GM18858 (cell line): ENCODE measurements around the gene CARMIL1.
A peak's percentile ranks its signal among the peaks of the same experiment; 100 is the strongest.

ENCODE experiments used
- ATAC-seq: cut with Tn5 transposase; IDR thresholded peaks from one replicate; pipeline ENCODE4 v1.9.1; 2021; ENCODE audit not compliant: unreplicated experiment

The CARMIL1 gene

GRCh38 chr6:25464225-25464624 is 185.1 kb downstream of the CARMIL1 start:
- ATAC-seq: no peak

DNA sequence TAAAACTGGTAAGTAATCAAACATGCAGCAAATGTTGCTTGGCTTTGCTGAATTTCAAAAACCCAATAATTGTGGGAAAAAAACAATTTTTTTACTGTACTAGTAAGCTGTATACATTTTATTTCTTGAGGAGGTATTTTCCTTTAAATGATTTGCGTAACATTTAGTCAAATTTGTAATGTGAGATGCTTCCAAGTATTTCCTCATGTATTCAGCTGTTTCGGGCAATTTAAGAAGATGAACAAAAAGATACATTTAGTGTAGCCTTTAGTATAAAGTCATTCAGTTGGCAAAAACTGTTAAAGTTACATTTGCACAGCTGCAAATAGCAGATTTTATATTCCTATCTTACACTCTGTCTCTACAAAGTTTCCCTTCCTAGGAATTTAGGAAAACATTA is 186.8 kb downstream of the CARMIL1 start:
- no peak for ATAC-seq

DNA sequence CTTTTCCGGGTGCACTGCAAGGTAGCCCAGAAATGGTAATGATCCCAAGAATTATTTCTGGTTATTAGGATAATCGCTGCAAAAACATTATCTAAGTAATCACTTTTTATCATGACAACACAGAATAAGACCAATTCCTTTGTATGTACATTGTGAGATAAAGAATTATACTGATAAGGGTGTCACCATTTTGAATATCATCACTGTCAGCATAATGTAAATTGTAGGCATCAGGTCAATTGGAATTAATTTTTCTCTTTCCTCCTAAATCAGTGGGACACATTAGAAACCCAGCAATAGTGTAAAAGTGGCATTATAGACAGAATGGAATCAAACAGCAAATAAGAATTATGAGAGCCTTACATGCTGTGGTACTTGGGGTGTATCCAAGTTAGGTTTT is 189.7 kb downstream of the CARMIL1 start:
- ATAC-seq: no peak

GRCh38 chr6:25469797-25470388 is 190.7 kb downstream of the CARMIL1 start:
- ATAC-seq: no peak

GRCh38 chr6:25472306-25472705 is 193.1 kb downstream of the CARMIL1 start:
- no peak for ATAC-seq

DNA sequence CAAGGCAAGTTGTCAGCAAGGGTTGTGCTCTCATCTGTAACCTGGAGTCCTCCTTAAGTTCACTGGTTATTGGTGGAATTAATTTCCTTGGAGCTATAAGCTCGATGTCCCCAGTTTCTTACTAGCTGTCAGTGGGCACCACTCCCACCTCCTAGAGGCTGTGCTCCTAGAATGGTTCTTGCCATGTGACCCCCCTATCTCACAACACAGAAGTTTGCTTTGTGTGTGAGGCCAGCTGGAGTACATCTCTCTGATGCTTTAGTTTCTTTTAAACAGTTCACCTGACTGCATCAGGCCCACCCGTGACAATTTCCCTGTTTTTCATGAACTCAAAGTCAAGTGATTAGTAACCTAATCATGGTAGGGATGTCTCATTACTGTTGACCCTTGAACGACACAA is 193.7 kb downstream of the CARMIL1 start:
- no peak for ATAC-seq

DNA sequence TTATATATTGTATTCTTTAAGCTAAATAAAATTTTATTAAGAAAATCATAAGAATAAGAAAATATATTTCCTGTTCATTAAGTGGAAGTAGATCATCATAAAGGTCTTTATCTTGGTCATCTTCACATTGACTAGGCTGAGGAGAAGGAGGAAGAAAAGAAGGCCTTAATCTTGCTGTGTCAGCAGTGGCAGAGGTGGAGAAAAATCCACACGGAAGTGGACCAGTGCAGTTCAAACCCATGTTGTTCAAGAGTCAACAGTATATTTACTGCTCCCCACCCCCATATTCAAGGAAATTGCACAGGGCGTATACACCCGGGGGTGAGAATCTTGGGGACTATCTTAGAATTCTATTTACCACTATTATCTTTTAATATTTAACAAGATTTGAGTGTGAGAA is 194.3 kb downstream of the CARMIL1 start:
- ATAC-seq: no peak

GRCh38 chr6:25476126-25476525 is 197.0 kb downstream of the CARMIL1 start:
- ATAC-seq: no peak

GRCh38 chr6:25477006-25477590 is 197.9 kb downstream of the CARMIL1 start:
- ATAC-seq: no peak

DNA sequence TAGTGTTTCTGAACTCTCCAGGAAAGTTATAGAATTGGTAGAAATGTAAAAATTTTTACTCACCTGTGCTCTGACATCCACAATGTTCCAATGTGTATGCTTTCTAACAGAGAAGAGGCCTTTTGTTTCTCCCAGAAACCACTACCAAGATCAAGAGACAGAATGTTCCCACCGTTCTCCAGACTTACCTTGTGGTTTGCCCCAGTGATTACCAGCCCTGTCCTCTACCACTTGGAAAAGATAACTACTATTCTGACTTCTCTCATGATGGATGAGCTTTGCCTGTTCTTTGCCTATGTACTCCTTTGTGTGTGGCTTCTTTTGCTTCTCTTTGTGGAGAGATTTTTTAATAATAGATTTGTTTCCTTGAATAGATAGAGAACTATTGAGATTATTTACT is 199.8 kb downstream of the CARMIL1 start:
- no peak for ATAC-seq

DNA sequence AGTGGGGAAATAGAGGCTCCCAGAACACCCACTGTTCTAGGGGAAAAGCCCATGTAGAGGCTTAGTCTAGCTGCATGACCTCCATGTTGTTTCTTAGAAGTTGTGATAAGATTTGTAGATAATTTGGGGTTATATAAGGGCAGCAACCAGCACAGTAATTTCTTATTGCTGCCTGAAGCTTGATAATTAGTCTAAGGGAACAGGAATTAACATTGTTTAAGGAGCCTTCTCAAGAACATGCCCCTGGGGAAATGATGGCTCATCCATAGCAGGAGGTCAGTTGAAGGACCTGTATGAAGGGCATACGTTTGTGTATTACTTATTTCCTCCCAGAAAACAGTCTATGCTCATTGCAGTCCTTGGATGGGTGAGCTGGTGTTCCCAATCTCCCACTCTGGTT is 202.1 kb downstream of the CARMIL1 start:
- ATAC-seq: no peak

DNA sequence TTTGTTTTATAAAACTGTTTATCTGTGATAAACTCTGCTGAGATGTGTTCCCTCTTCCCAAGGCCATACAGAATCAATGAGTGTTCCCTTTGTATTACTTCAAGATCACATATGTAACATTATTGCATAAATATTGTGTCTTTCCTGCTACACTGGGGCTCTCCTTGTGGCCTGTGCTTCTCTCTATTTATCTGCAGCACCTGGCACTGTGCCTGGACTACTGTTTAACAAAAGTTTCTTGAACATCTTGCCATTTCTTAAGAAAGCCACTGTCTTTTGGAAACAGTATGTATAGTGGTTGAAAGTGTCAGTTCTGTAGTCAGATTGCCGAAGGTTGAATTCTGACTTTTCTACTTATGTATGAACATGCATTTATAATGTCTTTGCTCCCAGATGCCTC is 203.8 kb downstream of the CARMIL1 start:
- ATAC-seq: no peak

DNA sequence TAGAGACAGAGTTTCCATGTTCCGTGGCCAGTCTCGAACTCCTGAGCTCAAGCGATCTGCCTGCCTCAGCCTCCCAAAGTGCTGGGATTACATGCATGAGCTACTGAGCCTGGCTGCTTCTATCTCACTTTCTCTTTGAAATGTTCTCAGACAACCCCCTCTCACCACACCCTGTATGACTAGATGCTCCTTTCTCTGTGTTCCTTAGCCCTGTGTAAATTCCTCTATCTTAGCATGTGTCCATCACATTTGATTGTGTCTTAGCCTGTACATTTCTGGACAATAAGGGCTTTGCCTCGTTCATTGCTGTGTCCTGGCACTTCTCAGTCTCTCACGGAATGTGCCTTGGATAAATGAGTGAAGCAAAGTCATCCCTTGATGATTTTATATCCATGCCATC is 204.8 kb downstream of the CARMIL1 start:
- ATAC-seq: no peak

- no peak for ATAC-seq
Observed at GRCh38 chr6:25484900-25485299, 205.7 kb downstream of the CARMIL1 start.

DNA sequence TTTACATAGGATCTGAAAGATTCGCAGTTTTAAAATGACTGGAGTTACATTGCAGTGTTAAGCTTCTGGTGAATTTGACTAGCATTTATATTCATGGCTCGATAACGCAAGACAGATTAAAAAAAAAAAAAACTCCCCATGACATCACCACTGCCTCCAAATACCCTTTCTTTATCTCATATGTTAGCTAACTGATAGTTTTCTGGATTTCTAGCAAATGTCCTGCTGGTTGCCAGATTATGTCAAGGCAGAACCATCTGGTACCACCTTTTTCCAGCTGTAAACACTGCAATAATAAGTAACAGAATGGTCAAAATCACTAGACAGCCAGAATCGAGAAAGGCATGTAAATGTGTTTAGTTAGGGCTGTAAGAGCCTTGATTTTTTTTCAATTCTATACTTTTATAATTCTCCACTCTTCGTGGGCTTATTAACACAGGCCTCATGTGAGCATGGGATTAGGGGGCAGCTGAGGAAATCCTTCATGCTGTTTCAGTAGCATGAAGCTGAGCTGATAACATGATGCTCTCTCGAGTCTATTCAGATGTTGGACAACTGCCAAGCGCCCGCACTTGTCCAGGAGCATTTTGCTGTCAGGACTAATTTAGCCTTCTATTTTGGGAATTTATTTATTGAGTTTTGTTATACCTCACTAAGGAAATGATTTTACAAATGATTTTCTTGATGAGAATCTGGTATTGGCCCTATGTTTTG is 206.8 kb downstream of the CARMIL1 start:
- ATAC-seq: no peak

GRCh38 chr6:25486550-25486949 is 207.4 kb downstream of the CARMIL1 start:
- no peak for ATAC-seq

- ATAC-seq: no peak
Observed at GRCh38 chr6:25487012-25487411, 207.8 kb downstream of the CARMIL1 start.

DNA sequence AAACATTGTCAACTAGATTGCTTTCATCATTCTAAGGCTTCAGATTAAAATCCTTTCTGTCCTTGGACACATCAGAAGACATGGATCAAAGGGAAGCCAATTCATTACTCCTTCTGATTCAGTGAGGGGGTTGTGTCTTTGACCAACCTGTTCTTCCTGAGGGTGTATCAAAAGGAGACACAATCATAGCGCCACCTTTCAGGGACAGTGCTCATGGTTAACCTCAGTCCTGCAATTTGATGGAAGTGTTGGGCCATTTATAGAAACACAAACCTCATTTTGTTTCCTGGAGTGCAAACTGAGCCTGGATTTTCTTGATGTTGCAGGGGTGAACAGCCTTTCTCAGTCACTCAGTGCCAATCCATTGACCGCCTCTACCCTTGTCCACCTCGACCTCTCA is 209.0 kb downstream of the CARMIL1 start:
- no peak for ATAC-seq

DNA sequence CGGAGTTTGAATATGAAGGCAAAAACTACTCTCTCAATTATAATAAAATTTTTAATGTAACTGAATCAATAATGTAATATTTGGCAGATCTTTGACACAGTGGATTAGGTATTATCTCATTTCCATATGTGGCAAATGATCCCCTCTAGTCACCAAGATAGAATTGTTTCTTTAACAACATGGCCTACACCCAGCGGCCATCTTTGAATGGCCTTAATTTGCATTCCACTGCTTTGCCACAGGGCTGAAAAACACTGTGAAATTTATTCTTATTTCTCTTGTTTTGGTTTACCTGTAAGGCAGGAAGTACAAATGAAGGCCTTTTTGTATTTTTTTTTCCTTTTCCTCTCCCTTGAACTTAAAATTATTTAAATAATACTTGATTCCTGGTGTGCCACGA is 210.2 kb downstream of the CARMIL1 start:
- no peak for ATAC-seq

DNA sequence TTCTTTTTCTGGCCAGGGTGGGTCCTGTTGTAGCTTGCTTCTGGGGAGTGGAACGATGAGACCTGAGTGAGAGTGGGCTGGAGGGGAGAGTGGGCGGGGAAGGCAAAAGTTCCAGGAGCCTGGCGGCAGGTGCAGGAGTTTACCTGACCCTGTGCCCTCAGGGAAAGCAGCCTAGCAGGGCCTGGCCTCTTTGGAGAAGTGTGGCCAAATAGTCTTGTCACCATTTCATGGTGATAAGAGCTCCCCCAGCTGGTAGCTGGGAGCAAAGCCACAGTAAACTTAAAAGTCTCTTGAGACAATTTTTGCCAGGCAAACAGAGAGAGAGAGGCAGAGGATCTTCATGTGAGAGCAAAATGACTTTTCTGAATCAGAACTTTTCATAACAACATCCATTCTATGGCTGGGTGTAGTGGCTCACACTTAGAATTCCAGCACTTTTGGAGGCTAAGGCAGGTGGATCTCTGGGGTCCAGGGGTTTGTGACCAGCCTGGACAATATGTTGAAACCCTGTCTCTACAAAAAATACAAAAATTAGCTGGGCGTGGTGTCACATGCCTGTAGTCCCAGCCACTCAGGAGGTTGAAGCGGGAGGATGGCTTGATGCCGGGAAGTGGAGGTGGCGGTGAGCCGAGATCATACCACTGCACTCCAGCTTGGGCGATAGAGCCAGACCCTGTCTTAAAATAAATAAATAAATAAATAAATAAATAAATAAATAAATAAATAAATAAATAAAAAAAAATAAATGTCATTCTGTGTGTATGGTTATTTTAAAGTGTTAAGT is 211.0 kb downstream of the CARMIL1 start:
- ATAC-seq: peak; percentile 82

- ATAC-seq: no peak
Observed at GRCh38 chr6:25492951-25493350, 213.8 kb downstream of the CARMIL1 start.

DNA sequence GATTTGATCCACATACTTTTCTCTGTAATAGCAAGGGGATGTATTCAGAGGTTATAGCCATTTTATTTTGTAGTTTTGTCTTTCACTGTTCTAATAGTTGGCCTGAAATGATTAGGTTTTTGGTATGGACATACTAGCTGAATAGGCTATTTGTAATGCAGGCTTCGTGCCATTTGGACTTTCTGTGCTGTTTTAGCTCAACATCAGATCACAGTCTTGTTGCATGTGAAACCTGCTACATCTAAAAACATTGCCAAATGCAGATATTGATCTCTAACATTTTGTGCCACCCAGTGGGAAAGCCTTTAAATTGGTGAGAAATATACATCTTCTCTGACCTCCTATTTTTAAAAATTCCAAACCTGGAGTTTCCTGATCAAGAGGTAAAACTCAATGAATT is 215.3 kb downstream of the CARMIL1 start:
- ATAC-seq: no peak
